NCI-H2107 (cell line): ENCODE results near the gene TMEM132E.

Experiments
- DNase-seq: peaks from one replicate; lab custom pipeline; 2025; lab: John Stamatoyannopoulos, UW

TMEM132E gene

GRCh38 chr17:34665150-34665806, 85.9 kb downstream of the TMEM132E start:
- DNase-seq = peak; percentile 59

- peak; percentile 41 for DNase-seq
These were observed 86.7 kb downstream of the TMEM132E start for GRCh38 chr17:34665819-34666763.

DNA sequence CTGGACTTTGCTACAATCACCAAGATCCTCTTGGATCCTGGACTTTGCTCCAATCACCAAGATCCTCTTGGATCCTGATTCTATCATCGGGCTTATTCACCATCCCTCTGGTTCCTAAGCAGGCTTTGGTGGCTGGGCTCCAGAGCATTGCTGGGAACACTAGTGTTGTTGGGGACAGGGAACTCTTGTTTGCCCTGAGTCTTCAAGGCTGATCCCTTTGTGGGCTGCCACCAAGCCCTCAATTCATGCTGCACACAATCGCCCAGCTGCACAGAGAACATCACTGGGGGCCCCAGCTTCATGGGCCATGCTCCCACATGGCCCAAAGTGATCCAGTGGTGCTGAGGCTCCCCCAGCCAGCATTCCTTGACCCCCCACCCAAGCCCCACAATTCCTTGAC, 88.3 kb downstream of the TMEM132E start:
- DNase-seq = no peak

- DNase-seq = no peak
These were observed 88.8 kb downstream of the TMEM132E start for GRCh38 chr17:34668206-34668605.

DNA sequence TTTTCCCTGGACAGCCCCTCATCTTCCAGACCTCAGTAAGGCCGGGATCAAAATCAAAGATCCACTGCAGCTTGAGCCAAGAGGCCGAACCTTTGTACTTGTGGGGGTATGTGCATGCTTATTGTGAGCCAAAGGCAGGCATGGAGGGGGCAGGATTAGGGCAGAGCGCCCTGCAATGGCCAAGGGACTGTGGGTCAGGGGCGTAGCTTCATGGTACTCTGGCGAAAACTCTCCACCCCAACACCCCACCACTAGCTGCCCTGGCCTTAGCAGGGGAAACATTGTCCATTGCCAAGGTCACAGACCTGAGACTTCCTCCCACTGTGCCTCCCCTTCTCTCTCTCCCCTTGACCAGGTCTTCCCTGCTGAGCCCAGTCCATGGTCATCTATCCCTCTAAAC, 90.1 kb downstream of the TMEM132E start:
- DNase-seq = no peak

DNA sequence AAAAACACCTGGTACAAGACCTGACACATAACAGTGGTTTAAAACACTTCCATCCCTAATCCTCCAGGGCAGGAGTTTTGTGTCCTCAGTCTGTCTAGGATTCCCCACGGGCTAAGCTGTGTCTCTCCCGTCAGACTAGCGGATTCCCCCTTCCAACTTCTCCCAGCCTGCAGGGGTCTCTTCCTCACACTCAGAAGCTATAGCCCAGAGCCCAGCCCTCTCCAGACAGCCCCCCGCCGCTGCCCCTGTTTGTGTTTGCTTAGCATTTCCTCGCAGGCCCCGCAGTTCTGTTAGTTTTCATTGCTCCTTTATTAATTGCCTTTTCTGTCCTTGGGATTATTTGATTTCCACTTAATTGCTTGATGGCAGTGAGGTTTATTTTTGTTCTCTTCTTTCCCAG, 91.2 kb downstream of the TMEM132E start:
- DNase-seq = no peak

DNA sequence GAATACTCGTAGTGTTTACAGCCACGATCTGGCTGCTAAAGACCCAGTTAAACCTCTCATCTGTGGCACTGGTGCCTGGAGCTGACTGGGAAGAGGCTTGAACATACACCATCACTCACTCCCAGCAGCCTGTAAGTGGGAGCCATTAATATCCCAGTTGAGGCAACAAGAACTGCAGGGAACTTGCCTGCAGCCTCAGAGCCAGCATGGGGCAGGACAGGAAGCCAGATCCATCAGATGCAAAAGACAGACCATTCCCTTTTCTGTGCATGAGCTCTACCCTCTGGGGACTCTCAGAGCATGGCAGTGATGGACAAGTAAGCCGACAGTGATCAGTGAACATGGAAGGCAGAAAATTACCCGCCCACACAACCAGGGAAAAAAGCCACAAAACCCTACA, 91.8 kb downstream of the TMEM132E start:
- no peak for DNase-seq

GRCh38 chr17:34672176-34672785, 92.9 kb downstream of the TMEM132E start:
- no peak for DNase-seq

- peak; percentile 42 for DNase-seq
These were observed 94.1 kb downstream of the TMEM132E start for GRCh38 chr17:34673516-34673915.

DNA sequence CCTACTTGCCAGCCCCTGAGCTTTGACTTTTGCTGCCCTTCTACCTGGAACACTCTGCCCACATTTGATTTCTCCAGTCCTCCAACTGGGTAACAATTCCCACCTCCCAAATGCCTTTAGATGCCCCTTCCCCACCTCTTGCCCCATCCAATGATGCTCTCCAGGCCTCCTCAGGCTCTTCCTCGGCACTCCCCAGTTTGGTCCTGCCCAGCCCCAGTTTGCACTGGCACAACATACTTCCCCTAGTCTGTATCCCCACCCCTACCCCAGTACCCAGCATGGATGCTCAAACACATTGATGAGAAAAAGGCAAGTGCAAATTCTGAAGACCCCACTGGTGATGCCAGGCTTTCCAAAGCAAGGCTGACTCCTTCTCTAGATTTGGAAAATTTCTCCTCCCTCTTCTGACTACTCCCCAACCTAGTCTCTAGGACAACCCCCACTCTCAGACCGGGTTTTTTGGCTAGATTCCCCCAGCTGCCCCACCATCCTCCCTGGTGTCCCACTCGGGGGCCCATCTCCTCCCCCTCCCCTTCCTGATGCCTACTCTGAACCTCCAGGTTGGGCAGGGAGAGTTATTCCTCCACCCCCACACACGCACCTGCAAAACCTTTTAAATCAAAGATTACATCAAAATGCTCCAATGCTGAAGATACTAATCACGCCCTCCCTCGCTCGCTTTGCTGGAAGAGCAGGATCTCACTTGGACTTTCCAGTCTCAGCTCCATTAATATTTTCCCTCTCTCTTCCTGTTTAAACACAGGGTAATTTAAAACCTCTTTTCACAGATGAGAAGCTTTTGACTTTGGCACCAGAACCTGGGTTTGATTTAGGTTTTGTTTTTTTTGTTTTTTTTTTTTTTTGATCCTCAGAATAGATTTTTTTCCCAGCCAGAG, 94.9 kb downstream of the TMEM132E start:
- DNase-seq = peak; percentile 67

GRCh38 chr17:34675143-34675542, 95.8 kb downstream of the TMEM132E start:
- DNase-seq = no peak

GRCh38 chr17:34675605-34676004, 96.2 kb downstream of the TMEM132E start:
- DNase-seq = no peak

DNA sequence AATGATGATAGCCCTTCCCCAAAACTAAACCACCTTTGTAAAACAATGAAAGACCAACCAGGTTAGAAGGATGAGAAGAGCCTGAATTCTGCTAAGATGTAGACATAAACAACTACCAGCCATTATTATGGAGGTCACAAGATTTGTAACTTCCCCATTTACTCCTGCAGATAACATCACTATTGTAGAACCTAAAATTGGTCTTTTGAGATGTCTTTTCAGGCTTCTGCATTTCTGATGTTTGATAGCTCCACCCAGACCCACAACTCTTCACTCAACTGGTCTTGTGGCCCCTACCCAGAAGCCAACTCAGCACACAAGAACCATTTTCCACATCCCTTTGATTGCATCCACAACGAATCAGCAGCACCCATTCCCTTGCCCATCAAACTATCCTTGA, 100.8 kb downstream of the TMEM132E start:
- no peak for DNase-seq

DNA sequence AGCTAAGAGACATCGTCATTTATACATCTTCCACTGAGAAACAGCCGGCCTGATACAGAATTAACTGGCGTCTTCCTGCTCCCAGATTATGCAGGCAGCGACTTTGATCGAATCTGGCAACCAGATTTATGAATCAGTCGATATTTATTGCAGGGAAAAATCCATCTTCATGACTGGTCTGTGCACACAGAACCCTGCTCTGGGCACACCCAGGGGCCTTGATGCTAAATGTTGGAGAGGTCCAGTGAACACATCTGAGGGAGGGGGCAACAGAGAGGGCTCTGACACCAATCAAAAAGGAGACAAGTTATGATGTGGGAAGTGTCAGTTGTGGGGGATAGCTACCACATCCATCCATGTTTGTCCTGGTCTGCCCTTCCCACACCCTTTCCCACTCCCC, 102.9 kb downstream of the TMEM132E start:
- DNase-seq = no peak

DNA sequence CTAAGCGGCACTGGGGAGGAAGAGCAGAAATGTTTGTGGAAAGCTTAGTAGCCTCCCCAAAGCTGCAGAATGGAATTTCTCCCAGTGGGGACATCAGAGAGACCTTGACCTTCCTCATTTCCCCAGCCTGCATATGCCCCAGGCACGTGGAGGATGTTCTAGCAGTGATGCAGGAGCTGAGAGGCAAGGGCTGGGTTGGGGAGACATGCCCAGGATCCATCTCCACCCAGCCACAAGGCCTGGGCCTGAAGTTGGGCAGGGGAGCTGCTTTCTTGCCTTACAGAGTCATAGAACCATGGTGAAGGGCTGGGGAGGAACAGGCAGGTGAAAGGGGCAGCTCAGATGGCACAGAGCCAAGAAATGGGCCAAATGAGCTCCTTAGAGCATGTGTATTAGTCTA, 104.0 kb downstream of the TMEM132E start:
- no peak for DNase-seq
